H9 (cell line): ENCODE measurements around the gene ADGRL3. TPM values are rescaled to one million over a fixed set of nuclear protein-coding genes. Genes with fewer than 3 reads are reported as not detected.

Experiments
- DNase-seq: peaks from one replicate; pipeline ENCODE4 v3.0.0-alpha.2; 2017
- H2AFZ ChIP-seq: one replicate; pipeline ENCODE4 v1.6.1; 2013; ENCODE audit warnings: mild to moderate bottlenecking, low read length, control low read depth, moderate library complexity
- H2AK5ac ChIP-seq: 2 replicates; pipeline ENCODE4 v1.6.1; 2013; ENCODE audit warnings: low read length, control low read depth, mixed read lengths; ENCODE audit not compliant: insufficient read length
- H2BK120ac ChIP-seq: one replicate; pipeline ENCODE4 v1.6.1; 2013; ENCODE audit warnings: low read depth, mild to moderate bottlenecking, low read length, control low read depth, inconsistent platforms; ENCODE audit not compliant: poor library complexity, severe bottlenecking
- H2BK12ac ChIP-seq: 2 replicates; pipeline ENCODE4 v1.6.1; 2013; ENCODE audit warnings: low read length, control low read depth, mixed read lengths, low read depth; ENCODE audit not compliant: insufficient read length
- H2BK15ac ChIP-seq: 2 replicates; pipeline ENCODE4 v1.6.1; 2013; ENCODE audit warnings: low read depth, low read length, control low read depth
- H2BK20ac ChIP-seq: one replicate; pipeline ENCODE4 v1.6.1; 2013; ENCODE audit warnings: low read depth, mild to moderate bottlenecking, low read length, control low read depth, inconsistent platforms; ENCODE audit not compliant: poor library complexity, severe bottlenecking
- H2BK5ac ChIP-seq: 2 replicates; pipeline ENCODE4 v1.6.1; 2013; ENCODE audit warnings: low read length, control low read depth, mixed read lengths; ENCODE audit not compliant: insufficient read length
- H3K14ac ChIP-seq: 2 replicates; pipeline ENCODE4 v1.6.1; 2013; ENCODE audit warnings: low read length, control low read depth; ENCODE audit not compliant: insufficient read depth
- H3K18ac ChIP-seq: 2 replicates; pipeline ENCODE4 v1.6.1; 2013; ENCODE audit warnings: low read depth, mild to moderate bottlenecking, mixed read lengths, low read length, control low read depth; ENCODE audit not compliant: insufficient read length
- H3K23ac ChIP-seq: 2 replicates; pipeline ENCODE4 v1.6.1; 2013; ENCODE audit warnings: low read length, control low read depth, mixed read lengths, low read depth; ENCODE audit not compliant: insufficient read length
- H3K23me2 ChIP-seq: 2 replicates; pipeline ENCODE4 v1.6.1; 2013; ENCODE audit warnings: low read depth, mild to moderate bottlenecking, mixed read lengths, low read length, control low read depth; ENCODE audit not compliant: insufficient read length, poor library complexity, severe bottlenecking
- H3K27ac ChIP-seq: 2 replicates; pipeline ENCODE4 v1.5.1; 2013; ENCODE audit warnings: low read length, control low read depth, mixed read lengths, low read depth; ENCODE audit not compliant: insufficient read length
- H3K27me3 ChIP-seq: 2 replicates; pipeline ENCODE4 v1.6.1; 2013; ENCODE audit warnings: low read length, control low read depth, inconsistent platforms; ENCODE audit not compliant: insufficient read depth
- H3K4ac ChIP-seq: 2 replicates; pipeline ENCODE4 v1.6.1; 2013; ENCODE audit warnings: low read depth, mild to moderate bottlenecking, control low read depth, inconsistent platforms, low read length, moderate library complexity
- H3K4me1 ChIP-seq: 2 replicates; pipeline ENCODE4 v1.6.1; 2013; ENCODE audit warnings: low read length, control low read depth, inconsistent platforms; ENCODE audit not compliant: insufficient read depth
- H3K4me2 ChIP-seq: 2 replicates; pipeline ENCODE4 v1.6.1; 2013; ENCODE audit warnings: low read length, control low read depth, mixed read lengths; ENCODE audit not compliant: insufficient read length, insufficient read depth
- H3K56ac ChIP-seq: 2 replicates; pipeline ENCODE4 v1.6.1; 2013; ENCODE audit warnings: low read depth, mild to moderate bottlenecking, mixed read lengths, low read length, control low read depth; ENCODE audit not compliant: insufficient read length
- H3K79me1 ChIP-seq: 2 replicates; pipeline ENCODE4 v1.6.1; 2013; ENCODE audit warnings: low read depth, mild to moderate bottlenecking, moderate library complexity, low read length, control low read depth, inconsistent platforms; ENCODE audit not compliant: insufficient read depth, poor library complexity, severe bottlenecking
- H3K79me2 ChIP-seq: 2 replicates; pipeline ENCODE4 v1.6.1; 2013; ENCODE audit warnings: low read length, control low read depth, inconsistent platforms; ENCODE audit not compliant: insufficient read depth
- H3K9ac ChIP-seq: 2 replicates; pipeline ENCODE4 v1.6.1; 2013; ENCODE audit warnings: low read length, control low read depth, mixed read lengths; ENCODE audit not compliant: insufficient read length; ENCODE audit errors: extremely low read depth
- H3K9me3 ChIP-seq: one replicate; pipeline ENCODE4 v1.6.1; 2013; ENCODE audit warnings: low read depth, low read length, inconsistent platforms; ENCODE audit not compliant: control insufficient read depth
- H3T11ph ChIP-seq: one replicate; pipeline ENCODE4 v1.6.1; 2013; ENCODE audit warnings: mild to moderate bottlenecking, low read length, control low read depth, inconsistent platforms
- H4K20me1 ChIP-seq: one replicate; pipeline ENCODE4 v1.6.1; 2013; ENCODE audit not compliant: control insufficient read depth, insufficient read length, insufficient read depth
- H4K5ac ChIP-seq: 2 replicates; pipeline ENCODE4 v1.6.1; 2013; ENCODE audit warnings: low read depth, mild to moderate bottlenecking, mixed read lengths, low read length, control low read depth; ENCODE audit not compliant: insufficient read length
- H4K8ac ChIP-seq: replicated peaks from 2 replicates; pipeline ENCODE4 v1.6.1; 2013; ENCODE audit warnings: low read length, control low read depth, mixed read lengths, low read depth; ENCODE audit not compliant: insufficient read length
- H4K91ac ChIP-seq: 2 replicates; pipeline ENCODE4 v1.6.1; 2013; ENCODE audit warnings: low read depth, mild to moderate bottlenecking, moderate library complexity, mixed read lengths, low read length, control low read depth; ENCODE audit not compliant: insufficient read length
- H3K27ac Mint-ChIP-seq, 3 experiments: 2 replicates in 2 of 3; 3 replicates in 1 of 3; pipeline ENCODE4 v1.8.0; 2020 to 2021; ENCODE audit warnings: mixed read lengths in 3 of 3, mild to moderate bottlenecking in 1 of 3, moderate library complexity in 1 of 3
- H3K27me3 Mint-ChIP-seq: 2 replicates; pipeline ENCODE4 v1.8.0; 2021; ENCODE audit warnings: low read depth, mild to moderate bottlenecking, moderate library complexity, mixed read lengths
- H3K36me3 Mint-ChIP-seq, 3 experiments: 2 replicates in 2 of 3; 3 replicates in 1 of 3; pipeline ENCODE4 v1.8.0; 2020 to 2021; ENCODE audit warnings: low read depth in 3 of 3, mixed read lengths in 3 of 3; ENCODE audit not compliant: insufficient read depth in 1 of 3
- H3K4me1 Mint-ChIP-seq, 2 experiments: 2 replicates each; pipeline ENCODE4 v1.8.0; 2020; ENCODE audit warnings: mixed read lengths in 2 of 2
- H3K4me3 Mint-ChIP-seq, 2 experiments: 2 replicates in 1 of 2; 3 replicates in 1 of 2; pipeline ENCODE4 v1.8.0; 2020 to 2021; ENCODE audit warnings: mild to moderate bottlenecking in 2 of 2, mixed read lengths in 2 of 2, moderate library complexity in 1 of 2
- H3K9me3 Mint-ChIP-seq, 2 experiments: 2 replicates in 1 of 2; 3 replicates in 1 of 2; pipeline ENCODE4 v1.8.0; 2020; ENCODE audit warnings: mild to moderate bottlenecking in 2 of 2, mixed read lengths in 2 of 2, moderate library complexity in 1 of 2
- CTCF ChIP-seq: fragments of 200-600 bp; sonication (generic); conservative IDR thresholded peaks from 3 replicates; pipeline ENCODE4 v1.8.0; 2021; ENCODE audit warnings: antibody characterized with exemption, mild to moderate bottlenecking
- WGBS: extraction: QIAGEN DNeasy Blood & Tissue Kit; methylation state at CpG from one replicate; pipeline ENCODE4 v1.1.7; 2013; ENCODE audit warnings: missing lambda C conversion rate, low lambda C conversion rate, mixed read lengths; ENCODE audit not compliant: insufficient read length; ENCODE audit errors: extremely low coverage; 5-methylcytosine and 5-hydroxymethylcytosine counted together
- total RNA-seq: library from RNA; stranded (reverse); gene quantifications from 2 replicates; pipeline ENCODE4 v1.2.1, GENCODE V29; 2021

Gene ADGRL3
- total RNA-seq, 1 experiment from 2014 or later, result 5.9 TPM

- no peak overlapping the region for H3T11ph ChIP-seq
- no peak overlapping the region for H2BK5ac ChIP-seq
- Mint-ChIP-seq H3K9me3 (no peaks in the 10 kb centered on the region), H3K27ac (no peak overlapping the region), H3K36me3 (no peaks in the 10 kb centered on the region), H3K4me1 (peaks cover 5 to 7% of the 10 kb centered on the region in 2 experiments; a peak in 3 of 4 replicates), H3K4me3 (no peak overlapping the region), H3K27me3 (no peaks in the 10 kb centered on the region)
- H3K79me2 ChIP-seq, result no peaks in the 10 kb centered on the region
- no peaks in the 10 kb centered on the region for H4K20me1 ChIP-seq
- no peak overlapping the region for H3K9ac ChIP-seq
- H2BK120ac ChIP-seq, result no peak overlapping the region
- H2AFZ ChIP-seq, result no peak overlapping the region
- H2BK15ac ChIP-seq, result no peak overlapping the region
- no peak overlapping the region for H3K14ac ChIP-seq
- WGBS, result no CpG with 5 or more reads among the region's 1 CpG
- no peak overlapping the region for H3K23ac ChIP-seq
- no peaks in the 10 kb centered on the region for H3K27me3 ChIP-seq
- H3K27ac ChIP-seq, result no peak overlapping the region
- no peak overlapping the region for H3K4me2 ChIP-seq
- no peaks in the 10 kb centered on the region for H3K9me3 ChIP-seq
- no peak overlapping the region for H4K8ac ChIP-seq
- no peak overlapping the region for H4K91ac ChIP-seq
- H2BK20ac ChIP-seq, result no peak overlapping the region
- no peaks in the 10 kb centered on the region for H3K4me1 ChIP-seq
- DNase-seq, result no peak
- no peak overlapping the region for H3K56ac ChIP-seq
- H3K79me1 ChIP-seq, result no peaks in the 10 kb centered on the region
- H3K4ac ChIP-seq, result no peak overlapping the region
- TF ChIP-seq CTCF, result no peak
- H3K18ac ChIP-seq, result no peak overlapping the region
- H4K5ac ChIP-seq, result no peak overlapping the region
- H2AK5ac ChIP-seq, result no peak overlapping the region
- H3K23me2 ChIP-seq, result no peaks in the 10 kb centered on the region
- no peak overlapping the region for H2BK12ac ChIP-seq
Measured at GRCh38 chr4:61162116-61162515, 38.0 kb upstream of the ADGRL3 start.
